ENCODE measurements around the gene MUSK. TPM values are rescaled to one million over a fixed set of nuclear protein-coding genes. Genes with fewer than 3 reads are reported as not detected.

Gene MUSK
- total and polyA plus RNA-seq, 2 experiments from 2014 or later, result not detected

- Histone ChIP-seq H2AFZ (no peak overlapping the region), H3K4me1 (ENCODE audit: insufficient read depth) (no peaks in the 10 kb centered on the region), H3K79me2 (replicated peaks; ENCODE audit: insufficient read depth) (no peaks in the 10 kb centered on the region), H4K20me1 (replicated peaks; ENCODE audit: insufficient read depth) (no peaks in the 10 kb centered on the region), H3F3A (replicated peaks; ENCODE audit: low read depth) (no peaks in the 10 kb centered on the region), H3K4me2 (no peak overlapping the region), H3K4me3 (no peak overlapping the region), H3K27me3 (ENCODE audit: insufficient read depth) (no peaks in the 10 kb centered on the region), H3K36me3 (ENCODE audit: insufficient read depth) (no peaks in the 10 kb centered on the region), H3K9me2 (ENCODE audit: insufficient read depth) (no peaks in the 10 kb centered on the region), H3K27ac (ENCODE audit: low read depth) (no peak overlapping the region)
- TF ChIP-seq REST (IDR thresholded peaks at IDR 0.05; ENCODE audit: unreplicated experiment) (no peak), ZNF114 (CRISPR knock-in tag; IDR thresholded peaks at IDR 0.05) (no peak), CREB1 (CRISPR knock-in tag; IDR thresholded peaks at IDR 0.05; ENCODE audit: low read depth) (no peak), EZH2 (IDR thresholded peaks at IDR 0.05; ENCODE audit: low read depth, unreplicated experiment) (no peak), ETS1 (IDR thresholded peaks at IDR 0.05) (no peak), STAT1 (IDR thresholded peaks at IDR 0.05; ENCODE audit: unreplicated experiment) (no peak), POLR2AphosphoS5 (IDR thresholded peaks at IDR 0.05; ENCODE audit: low read depth) (no peak), ZNF331 (CRISPR knock-in tag; IDR thresholded peaks at IDR 0.05; ENCODE audit: low read depth) (no peak), ZNF462 (CRISPR knock-in tag; IDR thresholded peaks at IDR 0.05) (no peak), JUNB (IDR thresholded peaks at IDR 0.05; ENCODE audit: unreplicated experiment) (no peak)
- TF ChIP-seq, protein P1, sequence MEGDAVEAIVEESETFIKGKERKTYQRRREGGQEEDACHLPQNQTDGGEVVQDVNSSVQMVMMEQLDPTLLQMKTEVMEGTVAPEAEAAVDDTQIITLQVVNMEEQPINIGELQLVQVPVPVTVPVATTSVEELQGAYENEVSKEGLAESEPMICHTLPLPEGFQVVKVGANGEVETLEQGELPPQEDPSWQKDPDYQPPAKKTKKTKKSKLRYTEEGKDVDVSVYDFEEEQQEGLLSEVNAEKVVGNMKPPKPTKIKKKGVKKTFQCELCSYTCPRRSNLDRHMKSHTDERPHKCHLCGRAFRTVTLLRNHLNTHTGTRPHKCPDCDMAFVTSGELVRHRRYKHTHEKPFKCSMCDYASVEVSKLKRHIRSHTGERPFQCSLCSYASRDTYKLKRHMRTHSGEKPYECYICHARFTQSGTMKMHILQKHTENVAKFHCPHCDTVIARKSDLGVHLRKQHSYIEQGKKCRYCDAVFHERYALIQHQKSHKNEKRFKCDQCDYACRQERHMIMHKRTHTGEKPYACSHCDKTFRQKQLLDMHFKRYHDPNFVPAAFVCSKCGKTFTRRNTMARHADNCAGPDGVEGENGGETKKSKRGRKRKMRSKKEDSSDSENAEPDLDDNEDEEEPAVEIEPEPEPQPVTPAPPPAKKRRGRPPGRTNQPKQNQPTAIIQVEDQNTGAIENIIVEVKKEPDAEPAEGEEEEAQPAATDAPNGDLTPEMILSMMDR (conservative IDR thresholded peaks at IDR 0.05; ENCODE audit: low read depth in 2 of 2), result no peak
- ATAC-seq (no peak), DNase-seq (ENCODE audit: low spot score) (no peak)
- Mint-ChIP-seq H3K27ac (no peak overlapping the region), H3K4me3 (no peak overlapping the region), H3K27me3 (ENCODE audit: insufficient read depth, low read depth, poor library complexity) (no peaks in the 10 kb centered on the region), H3K36me3 (ENCODE audit: low read depth) (peaks cover 2% of the 10 kb centered on the region; the same call in 2 of the 3 replicates), H3K9me3 (peaks cover 10% of the 10 kb centered on the region; the same call in 2 of the 3 replicates), H3K4me1 (no peaks in the 10 kb centered on the region)
These were observed 27.9 kb upstream of the MUSK start for GRCh38 chr9:110640736-110641135.

All from GM23338 (cell line).